Fibroblast of the aortic adventitia (primary cell): ENCODE results near the gene ZC3H12D. TPM values are rescaled to one million over a fixed set of nuclear protein-coding genes. Genes with fewer than 3 reads are reported as not detected.
"Not testable (repeated sequence)": the region's sequence is repeated elsewhere in the genome, so short reads cannot be mapped to it uniquely, and the experiment has no call there.

Experiments used
- DNase-seq: peaks from one replicate; pipeline ENCODE4 v3.0.0-alpha.2; 2010; ENCODE audit warnings: low read depth
- H3K4me3 ChIP-seq: 2 replicates; pipeline ENCODE4 v1.5.1; 2011; ENCODE audit warnings: low read depth, mild to moderate bottlenecking, control low read depth, low read length, moderate library complexity
- CTCF ChIP-seq: IDR thresholded peaks from 2 replicates; pipeline ENCODE4 v1.5.1; 2011; ENCODE audit warnings: mild to moderate bottlenecking, low read length, control low read depth, inconsistent platforms; ENCODE audit not compliant: insufficient read depth
- total RNA-seq: library from RNA; depleted of rRNA; stranded (reverse); fragments of >200 nt; gene quantifications from 2 replicates; pipeline ENCODE4 v1.2.3, GENCODE V29; 2012; ENCODE audit warnings: low replicate concordance

Gene ZC3H12D
- total RNA-seq, 1 donor, result 0.09 TPM

- no peak overlapping the region for H3K4me3 ChIP-seq
- no peak for TF ChIP-seq CTCF
- no peak for DNase-seq
These were observed 19.1 kb upstream of the ZC3H12D start for GRCh38 chr6:149503872-149504271.

GRCh38 chr6:149503276-149503675 lies 18.5 kb upstream of the ZC3H12D start:
- no peak for TF ChIP-seq CTCF
- no peak for DNase-seq

GRCh38 chr6:149501768-149502167 lies 17.0 kb upstream of the ZC3H12D start:
- H3K4me3 ChIP-seq, result no peak overlapping the region
- DNase-seq, result no peak
- TF ChIP-seq CTCF, result no peak

More at GRCh38 chr6:149503276-149503675, 18.5 kb upstream of the ZC3H12D start:
- H3K4me3 ChIP-seq, result no peak overlapping the region

GRCh38 chr6:149501201-149501600 lies 16.4 kb upstream of the ZC3H12D start:
- no peak for TF ChIP-seq CTCF
- H3K4me3 ChIP-seq, result no peak overlapping the region
- no peak for DNase-seq

GRCh38 chr6:149500096-149500495 lies 15.3 kb upstream of the ZC3H12D start:
- no peak overlapping the region for H3K4me3 ChIP-seq
- DNase-seq, result no peak
- TF ChIP-seq CTCF, result no peak

GRCh38 chr6:149499066-149499465 lies 14.3 kb upstream of the ZC3H12D start:
- H3K4me3 ChIP-seq, result no peak overlapping the region
- peak; percentile 57 for DNase-seq
- TF ChIP-seq CTCF, result no peak

GRCh38 chr6:149497365-149497764 lies 12.6 kb upstream of the ZC3H12D start:
- no peak for DNase-seq
- no peak overlapping the region for H3K4me3 ChIP-seq
- no peak for TF ChIP-seq CTCF

- not testable (repeated sequence) for DNase-seq, H3K4me3 ChIP-seq
These were observed 11.8 kb upstream of the ZC3H12D start for GRCh38 chr6:149496597-149496996.

- DNase-seq, H3K4me3 ChIP-seq: not testable (repeated sequence)
These were observed 10.7 kb upstream of the ZC3H12D start for GRCh38 chr6:149495349-149496016.

- not testable (repeated sequence) for H3K4me3 ChIP-seq, DNase-seq
These were observed 10.0 kb upstream of the ZC3H12D start for GRCh38 chr6:149494810-149495209.
